ENCODE data around the gene TMA7B.

DNA sequence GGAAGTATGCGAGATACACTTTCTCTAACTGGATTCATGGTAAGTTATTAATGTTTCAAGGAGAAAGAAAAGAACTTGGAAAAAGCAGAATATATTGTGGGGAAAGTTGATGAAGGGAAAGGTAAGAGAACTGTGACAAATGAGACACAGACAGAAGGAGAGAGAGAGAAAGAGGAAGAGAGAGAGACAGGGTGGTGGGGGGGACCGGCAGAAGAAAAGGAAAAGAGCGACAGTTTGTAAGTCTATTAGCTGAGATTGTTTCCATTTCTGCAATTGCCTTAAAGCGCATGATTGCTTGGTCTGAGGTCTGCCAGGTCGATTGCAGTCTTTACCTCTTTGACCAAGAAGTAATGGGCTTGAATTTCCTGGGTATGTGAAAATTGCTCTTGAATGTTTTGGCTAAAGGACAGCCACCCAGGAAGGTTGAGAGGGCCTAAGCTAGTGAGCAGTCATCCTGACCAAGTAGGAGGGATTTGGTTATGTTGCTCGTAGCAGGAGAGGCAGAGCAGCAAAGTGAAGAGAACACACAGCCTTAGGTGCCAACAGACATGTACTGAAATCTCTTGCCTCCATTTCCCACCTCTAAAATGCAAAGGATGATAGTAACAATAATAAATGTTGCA is 23.6 kb upstream of the TMA7B start:
- TF ChIP-seq, protein P1, sequence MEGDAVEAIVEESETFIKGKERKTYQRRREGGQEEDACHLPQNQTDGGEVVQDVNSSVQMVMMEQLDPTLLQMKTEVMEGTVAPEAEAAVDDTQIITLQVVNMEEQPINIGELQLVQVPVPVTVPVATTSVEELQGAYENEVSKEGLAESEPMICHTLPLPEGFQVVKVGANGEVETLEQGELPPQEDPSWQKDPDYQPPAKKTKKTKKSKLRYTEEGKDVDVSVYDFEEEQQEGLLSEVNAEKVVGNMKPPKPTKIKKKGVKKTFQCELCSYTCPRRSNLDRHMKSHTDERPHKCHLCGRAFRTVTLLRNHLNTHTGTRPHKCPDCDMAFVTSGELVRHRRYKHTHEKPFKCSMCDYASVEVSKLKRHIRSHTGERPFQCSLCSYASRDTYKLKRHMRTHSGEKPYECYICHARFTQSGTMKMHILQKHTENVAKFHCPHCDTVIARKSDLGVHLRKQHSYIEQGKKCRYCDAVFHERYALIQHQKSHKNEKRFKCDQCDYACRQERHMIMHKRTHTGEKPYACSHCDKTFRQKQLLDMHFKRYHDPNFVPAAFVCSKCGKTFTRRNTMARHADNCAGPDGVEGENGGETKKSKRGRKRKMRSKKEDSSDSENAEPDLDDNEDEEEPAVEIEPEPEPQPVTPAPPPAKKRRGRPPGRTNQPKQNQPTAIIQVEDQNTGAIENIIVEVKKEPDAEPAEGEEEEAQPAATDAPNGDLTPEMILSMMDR (IDR thresholded peaks at IDR 0.05; ENCODE audit: extremely low read depth in 1 of 2, insufficient read depth in 1 of 2, low read depth in 1 of 2, low read length in 2 of 2), result no peak
- TF ChIP-seq EZH2 (IDR thresholded peaks at IDR 0.05; ENCODE audit: borderline replicate concordance, low read depth, low read length, severe bottlenecking) (no peak), POLR2AphosphoS5 (IDR thresholded peaks at IDR 0.05; ENCODE audit: insufficient read depth, low read depth, low read length) (no peak)

All from endothelial cell of umbilical vein (primary cell).